K562 (cell line): ENCODE measurements around the gene TNFRSF13B. TPM values are rescaled to one million over a fixed set of nuclear protein-coding genes. Genes with fewer than 3 reads are reported as not detected.

Experiments used
- CHD4 ChIP-seq: fragments of 200-600 bp; sonication (generic); IDR thresholded peaks from 3 replicates; pipeline ENCODE4 v1.6.1; 2012; ENCODE audit warnings: low read depth, mild to moderate bottlenecking, mixed read lengths, low read length, inconsistent platforms; ENCODE audit not compliant: insufficient read depth, insufficient replicate concordance, poor library complexity, severe bottlenecking
- ESRRA ChIP-seq: fragments of 450-650 bp; IDR thresholded peaks from 2 replicates; pipeline ENCODE4 v1.6.1; 2014; ENCODE audit warnings: low read depth, mild to moderate bottlenecking, moderate library complexity, borderline replicate concordance
- NCOA6 ChIP-seq: fragments of 450-650 bp; IDR thresholded peaks from 2 replicates; pipeline ENCODE4 v1.6.1; 2017; ENCODE audit warnings: mild to moderate bottlenecking
- PHF20 ChIP-seq: fragments of 450-650 bp; IDR thresholded peaks from 2 replicates; pipeline ENCODE4 v1.6.1; 2018; ENCODE audit not compliant: partially characterized antibody
- PPARD ChIP-seq: fragments of 250-450 bp; sonication (Bioruptor Pico); IDR thresholded peaks from 2 replicates; pipeline ENCODE4 v1.8.0; 2022; ENCODE audit warnings: inconsistent platforms, mild to moderate bottlenecking, moderate library complexity
- RBM25 ChIP-seq: fragments of 200-400 bp; formaldehyde crosslinking; IDR thresholded peaks from 2 replicates; pipeline ENCODE4 v1.6.1; 2018; ENCODE audit warnings: low read length, low read depth, moderate library complexity; ENCODE audit not compliant: severe bottlenecking
- SPI1 ChIP-seq: IDR thresholded peaks from 2 replicates; pipeline ENCODE4 v1.6.1; 2011; ENCODE audit warnings: low read depth, low read length, control low read depth, borderline replicate concordance
- ZFP36 ChIP-seq: fragments of 150-350 bp; IDR thresholded peaks from 2 replicates; pipeline ENCODE4 v1.6.1; 2018; ENCODE audit warnings: low read length, low read depth; ENCODE audit not compliant: partially characterized antibody
- ZNF197 ChIP-seq: fragments of 200-800 bp; sonication (Bioruptor generic); IDR thresholded peaks from 2 replicates; pipeline ENCODE4 v1.6.1; 2016; ENCODE audit warnings: low read depth, missing genetic modification characterization, missing compliant biosample characterization
- ZNF263 ChIP-seq: sonication (generic); formaldehyde crosslinking; IDR thresholded peaks from 2 replicates; pipeline ENCODE4 v1.8.0; 2022; ENCODE audit warnings: mild to moderate bottlenecking, missing genetic modification reagents, borderline replicate concordance
- polyA plus RNA-seq, 8 experiments: library from polyadenylated mRNA; depleted of rRNA in 4 of 8; stranded (reverse) in 5 of 8; unstranded in 3 of 8; fragments of >200 nt; fragmentation: Nextera tagmentation in 2 of 8; fragmentation: Illumina TruSeq in 1 of 8; extraction: Ambion mirVana in 2 of 8; extraction: Trizol in 1 of 8; gene quantifications; 2 replicates each; pipeline versions ENCODE4 v1.2.1 to v1.2.3, GENCODE V29; 2011 to 2014; ENCODE audit warnings: inconsistent platforms in 1 of 8, missing spikeins in 1 of 8
- total RNA-seq, 7 experiments: library from RNA; depleted of rRNA in 6 of 7; stranded (reverse); fragments of >200 nt in 6 of 7; fragmentation: Illumina TruSeq in 2 of 7; extraction: Trizol in 2 of 7; gene quantifications; 2 replicates each; pipeline versions ENCODE4 v1.2.1 to v1.2.3, GENCODE V29; 2011 to 2021; ENCODE audit warnings: low replicate concordance in 1 of 7
- TF ChIP-seq, protein P1 (sequence below): fragments of 250-450 bp; sonication (Bioruptor Pico); IDR thresholded peaks from 2 replicates; pipeline ENCODE4 v1.8.0; 2021; ENCODE audit warnings: moderate library complexity, mild to moderate bottlenecking, inconsistent platforms
- TF ChIP-seq, protein P2 (sequence below): conservative IDR thresholded peaks from 2 replicates; pipeline ENCODE4 v1.6.1; 2011; ENCODE audit warnings: low read depth, mild to moderate bottlenecking, low read length; ENCODE audit not compliant: control insufficient read depth
- TF ChIP-seq, protein P3 (sequence below): IDR thresholded peaks from 2 replicates; pipeline ENCODE4 v1.6.1; 2011; ENCODE audit warnings: borderline replicate concordance, low read depth, mild to moderate bottlenecking, moderate library complexity, low read length; ENCODE audit not compliant: insufficient read depth, poor library complexity, severe bottlenecking

TNFRSF13B gene
- total and polyA plus RNA-seq, 9 of the 15 experiments (the other 6 are each of a cell fraction or from before 2014, with no cell fraction given) = not detected

DNA sequence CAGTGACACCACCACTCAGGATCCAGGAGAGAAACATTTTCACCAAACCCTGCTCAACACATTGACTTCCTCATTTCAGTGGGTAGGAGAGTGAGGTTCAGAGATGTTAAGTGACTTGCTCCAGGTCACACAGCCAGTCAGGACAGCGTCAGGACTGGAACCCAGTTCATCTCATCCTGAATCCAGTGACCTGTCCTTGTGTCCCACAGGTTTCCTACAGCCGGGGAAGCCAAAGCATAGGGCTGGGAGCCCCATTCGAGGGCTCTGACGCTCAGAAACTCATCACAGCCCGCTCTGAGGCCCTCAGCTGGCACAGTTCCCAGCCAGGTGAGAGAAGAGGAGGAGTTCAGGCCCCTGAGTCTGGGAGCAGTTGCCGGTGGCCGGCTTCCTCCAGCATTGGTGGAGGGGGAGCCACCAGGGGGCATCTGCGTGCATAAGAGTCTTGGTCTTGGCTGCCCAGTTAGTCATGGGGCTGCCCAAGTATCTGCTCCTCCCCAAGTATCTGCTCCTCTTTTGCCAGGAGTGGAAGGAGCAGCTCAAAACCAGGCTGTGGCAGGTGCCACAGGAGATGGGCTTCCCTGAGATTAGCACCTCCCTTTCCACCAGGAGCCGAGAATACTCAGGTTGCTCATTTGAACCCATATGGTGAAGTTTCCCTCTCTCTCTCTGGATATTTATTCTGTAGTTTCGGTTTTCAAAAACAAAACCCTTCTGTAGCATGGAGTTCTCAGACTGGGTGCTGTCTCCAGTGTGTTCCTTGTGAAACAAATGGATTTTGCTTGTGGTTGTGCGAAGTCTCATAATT lies 56.0 kb downstream of the TNFRSF13B start (continued):
- TF ChIP-seq ZNF263 (CRISPR knock-in tag) (no peak), PPARD (CRISPR knock-in tag) (no peak), PHF20 (no peak), ZFP36 (peak; percentile 36), NCOA6 (no peak), ZNF197 (CRISPR knock-in tag) (no peak), RBM25 (peak; percentile 62), SPI1 (peak; percentile 56; the same call in 1 of the 2 replicates), ESRRA (no peak), CHD4 (no peak)
- TF ChIP-seq, protein P1, sequence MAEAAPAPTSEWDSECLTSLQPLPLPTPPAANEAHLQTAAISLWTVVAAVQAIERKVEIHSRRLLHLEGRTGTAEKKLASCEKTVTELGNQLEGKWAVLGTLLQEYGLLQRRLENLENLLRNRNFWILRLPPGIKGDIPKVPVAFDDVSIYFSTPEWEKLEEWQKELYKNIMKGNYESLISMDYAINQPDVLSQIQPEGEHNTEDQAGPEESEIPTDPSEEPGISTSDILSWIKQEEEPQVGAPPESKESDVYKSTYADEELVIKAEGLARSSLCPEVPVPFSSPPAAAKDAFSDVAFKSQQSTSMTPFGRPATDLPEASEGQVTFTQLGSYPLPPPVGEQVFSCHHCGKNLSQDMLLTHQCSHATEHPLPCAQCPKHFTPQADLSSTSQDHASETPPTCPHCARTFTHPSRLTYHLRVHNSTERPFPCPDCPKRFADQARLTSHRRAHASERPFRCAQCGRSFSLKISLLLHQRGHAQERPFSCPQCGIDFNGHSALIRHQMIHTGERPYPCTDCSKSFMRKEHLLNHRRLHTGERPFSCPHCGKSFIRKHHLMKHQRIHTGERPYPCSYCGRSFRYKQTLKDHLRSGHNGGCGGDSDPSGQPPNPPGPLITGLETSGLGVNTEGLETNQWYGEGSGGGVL (CRISPR knock-in tag) = no peak
- TF ChIP-seq, protein P2, sequence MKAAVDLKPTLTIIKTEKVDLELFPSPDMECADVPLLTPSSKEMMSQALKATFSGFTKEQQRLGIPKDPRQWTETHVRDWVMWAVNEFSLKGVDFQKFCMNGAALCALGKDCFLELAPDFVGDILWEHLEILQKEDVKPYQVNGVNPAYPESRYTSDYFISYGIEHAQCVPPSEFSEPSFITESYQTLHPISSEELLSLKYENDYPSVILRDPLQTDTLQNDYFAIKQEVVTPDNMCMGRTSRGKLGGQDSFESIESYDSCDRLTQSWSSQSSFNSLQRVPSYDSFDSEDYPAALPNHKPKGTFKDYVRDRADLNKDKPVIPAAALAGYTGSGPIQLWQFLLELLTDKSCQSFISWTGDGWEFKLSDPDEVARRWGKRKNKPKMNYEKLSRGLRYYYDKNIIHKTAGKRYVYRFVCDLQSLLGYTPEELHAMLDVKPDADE = no peak
- TF ChIP-seq, protein P3, sequence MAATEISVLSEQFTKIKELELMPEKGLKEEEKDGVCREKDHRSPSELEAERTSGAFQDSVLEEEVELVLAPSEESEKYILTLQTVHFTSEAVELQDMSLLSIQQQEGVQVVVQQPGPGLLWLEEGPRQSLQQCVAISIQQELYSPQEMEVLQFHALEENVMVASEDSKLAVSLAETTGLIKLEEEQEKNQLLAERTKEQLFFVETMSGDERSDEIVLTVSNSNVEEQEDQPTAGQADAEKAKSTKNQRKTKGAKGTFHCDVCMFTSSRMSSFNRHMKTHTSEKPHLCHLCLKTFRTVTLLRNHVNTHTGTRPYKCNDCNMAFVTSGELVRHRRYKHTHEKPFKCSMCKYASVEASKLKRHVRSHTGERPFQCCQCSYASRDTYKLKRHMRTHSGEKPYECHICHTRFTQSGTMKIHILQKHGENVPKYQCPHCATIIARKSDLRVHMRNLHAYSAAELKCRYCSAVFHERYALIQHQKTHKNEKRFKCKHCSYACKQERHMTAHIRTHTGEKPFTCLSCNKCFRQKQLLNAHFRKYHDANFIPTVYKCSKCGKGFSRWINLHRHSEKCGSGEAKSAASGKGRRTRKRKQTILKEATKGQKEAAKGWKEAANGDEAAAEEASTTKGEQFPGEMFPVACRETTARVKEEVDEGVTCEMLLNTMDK = peak; percentile 49
